ENCODE results near the gene CNTN4.

CNTN4 gene

DNA sequence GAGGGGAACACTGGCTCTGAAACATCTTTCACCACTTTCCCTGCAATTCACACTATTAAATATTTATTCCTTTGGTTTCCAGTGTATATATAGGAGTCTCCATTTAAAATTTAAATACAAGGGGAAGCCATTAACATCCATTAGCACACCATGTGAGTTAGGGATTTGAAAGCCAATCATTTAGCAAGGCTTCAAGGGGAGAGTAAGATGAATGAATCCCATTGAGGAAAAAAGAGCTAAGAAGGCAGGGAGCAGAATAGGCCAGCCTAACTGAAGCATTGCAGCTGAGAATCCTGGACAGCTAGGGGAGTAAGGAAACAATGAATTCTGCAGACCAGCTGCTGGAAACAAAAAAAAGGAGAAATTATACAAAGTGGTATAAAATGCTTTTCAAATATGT lies 585.4 kb downstream of the CNTN4 start:
- DNase-seq (ENCODE audit: low read depth in 2 of 2): no peak

DNA sequence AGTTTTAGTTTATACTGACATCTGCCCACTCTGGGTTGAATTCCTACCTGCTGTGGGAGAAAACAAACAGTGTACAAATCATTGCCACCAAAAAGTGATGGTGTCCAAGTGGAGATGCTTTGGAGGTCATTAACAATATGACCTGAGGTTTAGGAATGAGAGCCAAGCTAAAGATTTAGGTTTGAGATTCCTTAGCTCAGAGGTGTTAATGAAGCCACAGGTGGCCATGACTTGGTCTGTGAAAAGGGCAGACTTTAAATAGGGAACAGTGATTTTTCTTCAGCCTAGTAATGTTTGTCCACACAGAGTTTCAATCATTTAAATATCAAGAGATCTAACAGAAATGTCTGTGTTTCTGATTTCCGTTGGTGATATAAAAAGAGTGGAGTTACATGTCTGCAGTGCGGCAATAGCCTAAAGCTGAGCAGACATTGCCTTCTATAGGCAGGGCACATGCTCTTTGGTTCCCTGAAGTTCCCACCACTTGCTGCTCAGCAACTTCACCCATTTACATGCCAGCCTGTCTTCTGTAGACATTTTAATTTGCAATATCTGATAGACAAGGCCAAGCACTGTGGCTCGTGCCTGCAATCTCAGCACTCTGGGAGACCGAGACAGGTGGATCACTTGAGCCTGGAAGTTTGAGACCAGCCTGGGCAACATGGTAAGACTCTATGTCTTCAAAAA lies 588.3 kb downstream of the CNTN4 start:
- no peak for DNase-seq (ENCODE audit: low read depth in 2 of 2)

DNA sequence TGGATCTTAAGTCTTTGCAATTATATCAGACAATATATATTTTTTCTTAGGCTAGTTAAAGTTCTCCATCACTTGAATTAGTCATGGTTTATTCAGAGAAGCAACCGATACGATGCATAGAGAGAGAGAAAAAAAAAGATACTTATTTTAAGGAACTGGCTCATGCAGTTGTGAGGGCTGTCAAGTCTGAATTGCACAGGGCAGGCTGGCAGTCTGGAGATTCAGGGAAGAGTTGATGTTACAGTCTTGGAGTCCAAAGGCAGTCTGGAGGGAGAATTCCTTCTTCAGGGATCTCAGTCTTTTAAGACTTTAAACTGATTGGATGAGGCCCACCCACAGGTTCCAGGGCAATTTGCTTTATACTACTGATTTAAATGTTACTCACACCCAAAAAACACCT lies 598.9 kb downstream of the CNTN4 start:
- no peak for DNase-seq (ENCODE audit: low read depth in 2 of 2)

DNA sequence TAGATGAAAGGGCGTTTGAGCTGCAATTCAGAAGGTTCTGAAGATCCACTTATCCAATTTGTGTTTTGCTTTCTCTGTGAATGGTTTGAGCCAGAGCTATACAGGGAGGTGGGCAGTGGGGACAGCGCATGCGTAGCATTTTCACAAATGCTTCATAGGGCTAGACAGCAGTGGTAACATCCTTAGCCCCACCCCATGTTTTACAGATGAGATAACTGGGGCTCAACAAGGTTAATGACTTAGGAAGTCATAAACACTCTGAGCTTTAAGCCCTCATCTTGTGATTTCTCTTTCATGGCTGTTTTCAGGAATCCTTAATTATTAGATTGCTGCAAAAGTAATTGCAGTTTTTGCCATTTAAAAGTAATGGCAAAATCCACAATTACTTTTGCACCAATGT lies 602.8 kb downstream of the CNTN4 start:
- DNase-seq (ENCODE audit: low read depth in 2 of 2): no peak

DNA sequence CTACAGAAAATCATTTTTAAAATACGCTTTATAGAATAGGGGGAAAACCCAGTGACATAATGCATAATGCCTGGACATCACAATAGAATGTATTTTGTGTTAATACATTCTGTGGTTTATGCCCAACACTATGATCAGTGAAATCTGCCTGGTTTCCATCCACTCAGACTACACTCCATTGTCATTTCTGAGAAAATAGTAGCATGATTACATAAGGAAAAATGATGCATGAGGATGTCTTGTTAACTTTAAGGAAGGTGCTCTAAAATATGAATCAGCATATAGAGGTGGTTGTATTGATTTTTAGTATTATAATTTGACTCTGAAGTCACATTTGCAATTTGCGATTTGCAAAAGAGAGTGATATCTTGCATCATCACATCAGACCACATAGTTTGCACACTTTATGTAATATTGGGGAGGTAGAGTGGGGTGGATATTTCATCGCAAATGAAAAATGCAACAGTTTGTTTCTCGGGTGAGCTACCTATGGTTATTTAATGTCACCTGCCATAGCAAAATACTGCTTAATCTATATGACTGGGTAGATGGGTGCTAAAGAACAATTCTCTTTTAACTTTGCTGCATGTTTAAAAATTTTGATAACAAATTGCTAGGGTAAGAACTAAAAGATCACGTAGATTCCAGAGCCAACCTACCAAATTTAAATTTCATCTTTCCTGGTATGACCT lies 607.6 kb downstream of the CNTN4 start:
- DNase-seq (ENCODE audit: low read depth in 2 of 2): no peak

DNA sequence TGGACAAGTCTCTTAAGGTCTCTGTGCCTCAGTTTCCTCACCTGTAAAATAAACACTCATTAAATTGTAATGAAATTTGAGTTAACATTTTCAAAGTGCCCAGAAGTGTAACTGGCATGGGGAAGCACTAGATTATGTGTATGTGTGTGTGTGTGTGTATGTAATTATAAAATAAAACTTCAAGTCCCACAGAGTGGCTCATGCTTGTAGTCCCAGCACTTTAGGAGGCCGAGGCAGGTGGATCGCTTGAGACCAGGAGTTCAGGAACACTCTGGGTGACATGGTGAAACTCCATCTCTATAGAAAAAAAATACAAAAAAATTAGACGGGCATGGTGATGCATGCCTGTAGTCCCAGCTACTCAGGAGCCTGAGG lies 608.2 kb downstream of the CNTN4 start:
- DNase-seq (ENCODE audit: low read depth in 2 of 2): no peak

DNA sequence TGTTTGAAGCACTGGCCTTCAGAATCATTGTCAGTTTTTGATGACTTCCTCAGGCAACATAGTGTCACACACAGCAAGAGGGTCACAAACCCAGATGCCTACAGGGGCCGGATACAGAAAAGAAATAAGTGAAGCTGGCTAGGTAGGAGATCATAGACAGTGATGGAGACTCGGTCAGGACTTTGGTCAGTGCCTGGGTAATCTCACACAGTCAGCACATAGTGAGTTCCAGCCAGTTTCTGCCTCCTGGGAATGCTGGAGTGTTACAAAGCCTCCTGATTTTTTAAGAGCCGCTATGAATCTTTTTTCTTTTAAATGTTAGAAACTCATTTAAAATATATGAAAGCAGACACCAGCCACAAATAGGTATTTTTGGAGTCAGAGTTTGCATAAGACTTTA lies 612.4 kb downstream of the CNTN4 start:
- DNase-seq (ENCODE audit: low read depth in 2 of 2): no peak

DNA sequence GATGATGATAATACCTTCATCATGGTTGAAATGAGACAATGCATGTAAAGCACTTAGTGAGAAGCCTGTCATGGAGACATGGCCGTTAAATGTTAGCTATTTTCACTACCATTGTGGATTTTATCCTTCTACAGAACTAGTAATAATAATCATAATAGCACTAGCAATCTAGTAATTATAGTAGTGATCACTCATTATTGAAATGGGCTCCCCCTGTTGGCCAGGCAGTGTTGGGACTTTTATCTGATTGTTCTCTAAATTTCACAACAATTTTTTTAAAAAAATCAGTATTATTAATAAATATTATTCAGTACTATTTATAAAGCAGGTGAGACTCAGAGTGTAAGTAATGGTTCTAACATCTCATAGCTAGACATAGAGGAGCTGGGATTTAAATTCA lies 615.3 kb downstream of the CNTN4 start:
- DNase-seq (ENCODE audit: low read depth in 2 of 2): no peak

DNA sequence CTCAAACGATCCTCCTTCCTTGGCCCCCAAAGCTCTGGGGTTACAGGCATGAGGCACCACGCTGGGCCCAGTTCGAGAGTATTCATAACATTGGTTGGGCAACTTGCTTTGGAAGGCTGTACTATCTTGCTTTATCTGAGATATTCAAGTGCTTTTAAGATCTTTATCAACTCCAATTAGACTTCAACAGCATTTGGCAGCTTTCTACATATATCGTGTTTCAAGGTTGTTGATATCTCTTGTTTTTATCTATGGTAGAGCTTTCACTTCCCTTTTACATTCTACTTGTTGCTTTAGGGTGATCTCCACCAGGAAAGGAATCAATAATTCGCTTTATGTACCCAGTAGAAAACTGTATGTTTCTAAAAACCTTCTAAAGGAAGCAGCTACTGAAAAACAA lies 616.2 kb downstream of the CNTN4 start:
- no peak for DNase-seq (ENCODE audit: low read depth in 2 of 2)

DNA sequence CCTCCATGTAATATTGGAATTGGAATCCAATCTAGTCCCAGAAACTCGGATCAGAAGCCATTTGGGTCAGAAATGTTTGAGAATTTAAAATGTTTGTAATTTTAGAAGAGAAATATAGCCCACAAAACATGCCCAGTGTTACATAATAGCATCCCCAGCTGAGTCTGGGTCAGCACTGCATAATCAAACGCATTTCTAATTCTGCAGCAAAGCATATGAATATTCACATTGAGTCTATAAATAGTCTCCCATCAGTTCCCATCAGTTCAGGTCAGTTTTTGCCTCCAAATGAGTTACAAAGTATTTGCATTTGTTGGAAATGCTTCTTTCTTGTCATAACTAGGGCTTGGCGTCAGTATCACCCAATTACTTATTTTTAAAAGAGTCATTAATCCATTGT lies 628.4 kb downstream of the CNTN4 start:
- no peak for DNase-seq (ENCODE audit: low read depth in 2 of 2)

DNA sequence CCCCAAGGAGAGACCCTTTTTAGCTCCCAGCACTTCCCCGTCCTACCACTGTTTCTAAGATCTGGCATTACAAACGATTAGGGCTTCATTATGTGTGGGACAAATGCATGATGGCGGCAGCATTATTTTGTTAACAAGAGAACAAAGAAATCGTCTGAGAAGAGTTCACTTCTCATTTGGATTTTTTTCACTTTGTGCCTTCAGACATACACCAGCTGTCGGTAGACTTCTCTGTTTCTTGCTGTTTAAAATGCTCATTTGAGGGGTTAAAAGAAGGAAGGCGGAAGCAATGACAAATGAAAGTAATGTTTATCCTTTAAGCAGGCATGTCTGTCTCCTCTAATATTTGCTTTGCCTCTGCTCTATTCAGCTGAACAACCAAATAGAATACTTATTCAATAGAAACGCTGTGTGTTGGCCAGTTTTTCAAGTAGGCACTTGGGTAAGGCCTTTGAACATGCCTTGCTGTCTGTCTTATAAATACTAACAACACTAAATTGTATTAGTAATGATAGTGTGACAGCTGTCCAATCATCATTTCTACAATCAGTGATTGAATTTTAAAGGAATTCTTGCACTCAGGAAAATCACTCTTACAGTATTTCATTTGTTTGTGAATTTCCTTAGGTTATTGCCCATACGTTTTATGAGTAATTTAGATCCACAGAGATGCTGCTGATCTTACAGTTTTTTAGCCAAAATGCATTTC lies 629.1 kb downstream of the CNTN4 start:
- DNase-seq (ENCODE audit: low read depth in 2 of 2): no peak

DNA sequence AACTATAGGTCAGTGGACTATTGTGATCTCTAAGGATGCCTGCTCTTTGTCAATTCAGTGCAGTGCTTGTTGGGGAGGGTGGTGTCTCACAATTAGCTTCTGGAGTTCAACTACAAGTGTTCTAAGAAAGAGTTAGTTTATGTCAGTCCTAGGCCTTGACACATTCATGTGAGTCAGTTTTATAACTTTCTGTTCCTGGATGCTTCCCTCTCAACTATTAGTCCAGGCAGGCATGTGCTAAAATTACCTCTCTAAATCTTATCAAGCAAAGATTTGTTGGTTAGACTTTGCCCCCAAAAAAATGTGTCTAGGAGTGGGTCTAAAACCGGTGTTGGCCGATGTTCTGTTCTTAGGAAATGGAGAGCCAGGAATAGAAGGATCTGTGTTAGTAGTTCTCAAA lies 633.2 kb downstream of the CNTN4 start:
- DNase-seq (ENCODE audit: low read depth in 2 of 2): no peak

DNA sequence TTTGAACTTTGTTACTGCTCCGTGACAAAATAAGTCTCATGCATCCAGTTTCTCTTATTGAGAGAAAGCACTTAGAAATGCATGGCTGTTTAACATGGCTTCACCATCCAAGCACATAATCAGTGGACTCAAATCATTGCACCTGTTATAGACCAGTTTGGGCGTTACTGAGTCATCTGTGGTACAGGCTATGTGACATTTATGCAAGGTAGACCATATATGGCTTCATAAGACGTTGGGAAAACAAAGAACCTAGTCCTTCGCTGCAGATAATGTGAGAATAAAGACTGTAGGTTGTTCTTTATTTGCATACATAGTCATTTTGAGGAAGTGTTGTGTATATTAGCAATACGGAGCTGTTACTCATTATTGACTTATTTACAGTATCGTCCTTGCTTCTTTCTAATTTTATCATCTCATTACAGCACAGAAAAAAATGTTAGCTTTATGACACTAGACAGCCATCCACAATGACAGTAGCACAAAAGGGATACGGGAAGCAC lies 636.8 kb downstream of the CNTN4 start:
- DNase-seq (ENCODE audit: low read depth in 2 of 2): no peak

DNA sequence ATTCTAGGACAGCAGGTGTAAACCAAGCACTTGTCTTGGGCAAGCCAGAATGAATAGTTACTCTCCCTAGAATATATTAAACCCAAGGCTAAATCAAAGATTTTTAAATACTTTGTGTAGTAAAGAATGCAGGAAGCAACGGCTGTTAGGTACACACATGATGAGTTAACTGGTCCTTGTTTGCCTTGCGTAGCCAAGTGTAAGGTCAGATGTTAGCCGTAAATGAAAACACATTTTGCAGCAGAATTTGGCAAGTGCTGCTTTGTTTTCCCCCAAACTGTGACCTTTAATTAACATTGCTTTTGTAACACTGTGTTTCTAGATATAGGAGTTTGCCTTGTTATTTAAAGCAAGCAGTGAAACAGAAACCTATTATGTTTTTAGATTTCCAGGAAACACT lies 642.9 kb downstream of the CNTN4 start:
- DNase-seq (ENCODE audit: low read depth in 2 of 2): no peak

DNA sequence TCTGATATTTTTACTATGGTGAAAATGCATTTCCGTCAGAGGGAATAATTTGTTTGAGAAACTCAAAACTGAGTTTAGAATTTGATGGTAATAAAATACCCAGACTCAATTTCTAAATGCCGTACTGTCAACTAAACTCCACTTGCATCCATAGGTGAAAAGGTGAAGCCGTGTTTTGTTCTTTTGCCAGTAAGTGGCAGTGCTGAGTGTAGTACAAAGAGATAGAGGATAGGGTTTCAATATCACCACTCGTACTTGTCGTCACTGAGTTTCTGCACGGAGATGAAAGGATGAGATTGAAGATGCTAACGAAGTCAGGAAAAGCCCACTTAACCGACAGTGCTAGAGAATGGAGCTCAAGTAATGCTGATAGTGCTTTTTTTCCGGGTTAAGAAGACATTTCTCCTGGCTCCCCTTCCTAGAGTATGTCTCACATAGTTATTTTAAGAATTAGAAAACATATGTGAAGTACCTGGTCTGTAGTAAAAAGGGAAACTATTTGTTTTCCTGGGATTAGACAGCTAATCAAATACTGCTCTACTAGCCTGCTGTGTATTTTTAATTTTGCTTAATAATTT lies 666.4 kb downstream of the CNTN4 start:
- DNase-seq (ENCODE audit: low read depth in 2 of 2): no peak

DNA sequence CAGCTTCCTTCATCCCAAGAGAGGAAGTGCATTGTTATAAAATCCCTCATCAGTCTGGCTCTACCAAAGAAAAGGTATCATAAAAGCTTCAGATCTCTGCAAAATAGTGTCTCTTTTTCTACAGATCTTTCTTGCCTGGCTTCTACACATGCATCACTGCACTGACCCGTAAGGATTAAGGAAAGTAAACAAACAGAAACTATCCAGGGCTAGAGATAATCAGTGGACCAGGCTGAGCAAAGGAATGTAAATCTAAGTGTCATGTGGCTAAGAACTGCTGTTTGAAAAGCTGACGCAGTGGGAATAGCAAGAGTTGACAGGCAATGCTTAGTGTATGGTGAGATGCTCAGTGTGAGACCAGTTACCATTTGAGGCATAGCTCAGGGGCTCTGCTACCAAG lies 671.8 kb downstream of the CNTN4 start:
- no peak for DNase-seq (ENCODE audit: low read depth in 2 of 2)

DNA sequence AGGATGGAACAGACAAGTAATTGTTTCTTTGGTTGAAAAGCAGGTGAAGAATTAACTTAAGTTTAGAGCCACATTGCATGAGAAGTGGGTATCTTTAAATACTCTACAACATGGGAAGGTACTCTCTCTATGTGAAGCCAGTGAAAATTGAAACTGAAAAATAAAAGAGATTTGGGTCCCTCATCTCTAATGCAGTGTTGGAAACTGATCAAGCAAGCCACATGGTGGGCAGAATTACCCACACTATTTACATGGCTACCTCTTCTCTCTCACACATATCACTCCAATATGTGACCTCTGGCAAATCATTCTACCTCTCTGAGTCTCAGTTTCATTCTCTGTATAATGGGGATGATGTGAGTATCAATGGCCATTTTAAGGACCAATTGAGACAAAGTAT lies 672.5 kb downstream of the CNTN4 start:
- no peak for DNase-seq (ENCODE audit: low read depth in 2 of 2)

DNA sequence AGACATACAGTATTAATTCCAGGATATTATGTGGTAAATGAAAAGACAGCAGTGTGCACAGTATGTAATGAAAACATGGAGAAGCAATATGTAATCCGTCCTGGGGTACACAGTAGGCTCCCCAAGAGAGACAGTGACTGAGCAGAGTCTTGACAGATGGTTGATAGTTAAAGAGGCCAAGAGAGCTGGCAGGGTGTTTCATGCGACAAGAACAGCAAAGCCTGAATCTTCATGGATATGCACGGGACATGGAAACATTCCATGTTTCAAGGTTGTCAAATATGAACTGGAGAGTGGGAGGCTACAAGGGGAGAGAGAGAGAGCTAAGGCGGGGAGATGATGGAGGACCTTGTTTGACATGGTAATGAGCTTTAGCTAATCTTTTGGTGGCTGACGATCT lies 673.1 kb downstream of the CNTN4 start:
- no peak for DNase-seq (ENCODE audit: low read depth in 2 of 2)

DNA sequence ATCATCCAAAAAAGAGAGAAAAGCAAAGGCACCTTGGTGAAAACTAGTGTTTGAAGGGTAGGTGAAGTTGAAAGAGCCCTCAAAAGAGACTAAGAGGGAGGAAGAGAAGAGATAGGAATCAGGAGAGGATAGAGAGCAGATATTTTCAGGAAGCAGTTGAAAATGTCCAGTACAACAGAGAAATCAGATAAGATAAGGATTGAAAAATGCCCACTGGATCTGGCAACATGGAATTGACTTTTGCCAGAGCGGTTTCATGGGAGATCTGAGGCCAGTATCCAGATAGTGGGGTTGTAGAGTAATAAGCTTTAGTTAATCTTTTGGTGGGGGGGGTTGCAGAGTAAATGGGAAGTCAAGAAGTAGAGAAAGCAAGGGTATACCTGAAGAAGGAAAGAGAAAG lies 674.1 kb downstream of the CNTN4 start:
- DNase-seq (ENCODE audit: low read depth in 2 of 2): no peak

DNA sequence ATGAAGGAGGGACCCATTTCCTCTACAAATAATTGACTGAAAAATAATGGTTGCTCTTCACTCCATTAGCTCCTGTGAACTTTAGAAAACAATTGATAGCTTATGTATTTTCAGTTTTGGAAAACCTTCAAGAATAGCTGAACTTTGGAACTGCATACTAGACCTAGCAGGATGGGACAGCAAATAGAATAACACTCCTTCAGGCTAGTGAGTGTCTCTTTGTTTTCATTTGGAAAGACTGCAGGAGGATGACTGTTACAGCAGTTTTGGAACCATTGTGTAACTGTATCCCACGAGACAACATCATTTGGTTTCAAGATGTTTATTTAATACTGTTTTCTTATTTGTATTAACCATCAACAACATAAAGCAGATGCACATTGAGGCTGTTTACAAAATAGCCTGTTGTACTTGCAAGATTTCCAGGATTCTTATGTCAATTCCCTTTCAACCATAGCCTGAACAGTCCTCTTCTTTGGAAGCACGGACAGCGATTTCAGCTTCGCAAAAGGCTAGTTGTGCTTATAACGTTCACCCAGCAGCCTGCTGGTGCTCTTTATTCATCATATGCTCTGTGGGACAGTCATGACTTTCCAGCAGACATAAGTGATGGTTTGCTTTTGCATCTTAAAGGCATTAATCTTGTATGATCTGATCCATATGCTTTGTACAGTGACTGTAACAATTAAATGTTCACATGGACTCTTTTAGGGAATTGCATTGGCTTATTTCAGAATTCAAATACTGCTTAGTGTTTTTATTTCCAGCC lies 676.0 kb downstream of the CNTN4 start:
- DNase-seq (ENCODE audit: low read depth in 2 of 2): no peak

DNA sequence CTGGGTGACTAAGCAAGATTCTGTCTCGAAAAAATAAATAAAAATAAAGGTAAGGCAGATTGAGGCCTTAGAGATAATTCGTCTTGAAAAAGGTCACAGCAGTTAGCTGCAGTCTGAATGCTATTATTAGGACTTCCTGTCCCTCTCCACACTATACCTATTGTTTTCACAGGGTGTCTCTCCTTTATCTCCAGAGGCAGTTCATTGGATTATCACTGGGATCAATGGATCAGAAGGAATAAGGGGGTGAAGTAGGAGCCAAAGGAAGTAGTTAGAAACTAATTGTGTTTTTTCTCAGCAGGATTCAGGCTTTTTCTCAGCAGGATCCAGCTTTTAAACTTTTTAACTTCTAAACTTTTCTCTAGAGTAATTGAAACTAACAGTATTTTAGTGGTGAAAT lies 684.6 kb downstream of the CNTN4 start:
- no peak for DNase-seq (ENCODE audit: low read depth in 2 of 2)

DNA sequence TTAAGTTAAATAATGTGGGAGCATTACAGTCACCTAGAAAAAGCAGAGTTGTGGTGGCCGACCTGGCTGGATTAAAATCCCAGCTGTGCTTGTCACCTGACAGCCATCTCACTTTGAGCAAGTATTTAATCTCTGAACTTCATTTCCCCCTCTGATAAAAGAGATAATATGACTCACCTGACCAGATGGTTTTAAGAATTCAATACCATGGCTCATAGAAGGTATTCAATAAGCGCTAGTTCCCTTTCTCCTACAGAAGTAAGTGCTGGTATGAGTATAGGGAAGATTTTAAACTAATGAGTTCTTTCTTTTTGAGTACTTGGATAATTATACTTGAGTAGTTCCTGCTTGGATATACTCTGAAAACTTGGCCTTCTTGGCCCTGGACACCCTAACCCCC lies 686.0 kb downstream of the CNTN4 start:
- no peak for DNase-seq (ENCODE audit: low read depth in 2 of 2)
